ENCODE measurements around the gene FYB1. TPM values are rescaled to one million over a fixed set of nuclear protein-coding genes. Genes with fewer than 3 reads are reported as not detected.

The FYB1 gene
- total RNA-seq, 1 experiment from 2014 or later, result not detected

DNA sequence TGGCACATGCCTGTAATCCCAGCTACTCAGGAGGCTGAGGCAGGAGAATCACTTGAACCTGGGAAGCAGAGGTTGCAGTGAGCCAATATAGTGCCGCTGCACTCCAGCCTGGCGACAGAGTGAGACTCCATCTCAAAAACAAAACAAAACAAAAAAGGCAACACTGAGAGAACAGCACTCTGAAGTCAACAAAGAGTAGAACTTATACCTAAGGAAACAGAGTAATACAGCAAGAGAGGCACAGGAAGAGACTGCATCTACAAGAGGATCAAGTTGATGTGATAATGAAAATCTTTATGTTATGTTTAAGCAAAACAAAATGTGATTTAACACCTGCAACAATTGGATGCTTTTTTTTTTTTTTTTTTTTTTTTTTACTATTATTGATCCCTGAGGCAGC, 33.1 kb downstream of the FYB1 start:
- Histone ChIP-seq H3K23ac (ENCODE audit: insufficient read length, low read depth, low read length) (no peak overlapping the region), H3K79me2 (ENCODE audit: insufficient read depth, low read length) (no peaks in the 10 kb centered on the region), H2BK12ac (ENCODE audit: insufficient read length, low read depth, low read length) (no peak overlapping the region), H3K27ac (ENCODE audit: insufficient read length, low read depth, low read length) (no peak overlapping the region), H3K23me2 (ENCODE audit: insufficient read length, low read depth, low read length, poor library complexity, severe bottlenecking) (no peaks in the 10 kb centered on the region), H4K20me1 (ENCODE audit: control insufficient read depth, insufficient read depth, insufficient read length) (no peaks in the 10 kb centered on the region), H3T11ph (ENCODE audit: low read length) (no peak overlapping the region), H3K4me2 (ENCODE audit: insufficient read depth, insufficient read length, low read length) (no peak overlapping the region), H4K5ac (ENCODE audit: insufficient read length, low read depth, low read length) (no peak overlapping the region), H2BK20ac (ENCODE audit: low read depth, low read length, poor library complexity, severe bottlenecking) (no peak overlapping the region), H4K91ac (ENCODE audit: insufficient read length, low read depth, low read length) (no peak overlapping the region), H2AFZ (ENCODE audit: low read length) (no peak overlapping the region), H3K9me3 (ENCODE audit: control insufficient read depth, low read depth, low read length) (no peaks in the 10 kb centered on the region), H2BK5ac (ENCODE audit: insufficient read length, low read length) (no peak overlapping the region), H4K8ac (replicated peaks; ENCODE audit: insufficient read length, low read depth, low read length) (no peak overlapping the region), H3K18ac (ENCODE audit: insufficient read length, low read depth, low read length) (no peak overlapping the region), H3K27me3 (ENCODE audit: insufficient read depth, low read length) (no peaks in the 10 kb centered on the region), H3K4me1 (ENCODE audit: insufficient read depth, low read length) (no peaks in the 10 kb centered on the region), H2BK15ac (ENCODE audit: low read depth, low read length) (no peak overlapping the region), H3K79me1 (ENCODE audit: insufficient read depth, low read depth, low read length, poor library complexity, severe bottlenecking) (no peaks in the 10 kb centered on the region), H3K4ac (ENCODE audit: low read depth, low read length) (no peak overlapping the region), H3K14ac (ENCODE audit: insufficient read depth, low read length) (no peak overlapping the region), H3K56ac (ENCODE audit: insufficient read length, low read depth, low read length) (no peak overlapping the region), H2BK120ac (ENCODE audit: low read depth, low read length, poor library complexity, severe bottlenecking) (no peak overlapping the region), H2AK5ac (ENCODE audit: insufficient read length, low read length) (no peak overlapping the region), H3K9ac (ENCODE audit: extremely low read depth, insufficient read length, low read length) (no peak overlapping the region)
- Mint-ChIP-seq H3K4me1 (no peaks in the 10 kb centered on the region), H3K27ac (no peak overlapping the region), H3K27me3 (ENCODE audit: low read depth) (no peaks in the 10 kb centered on the region), H3K4me3 (no peak overlapping the region), H3K9me3 (no peaks in the 10 kb centered on the region; a peak in 1 of 5 replicates), H3K36me3 (ENCODE audit: insufficient read depth in 1 of 3, low read depth in 3 of 3) (no peaks in the 10 kb centered on the region)
- WGBS (ENCODE audit: extremely low coverage, insufficient read length, low lambda C conversion rate), result no CpG with 5 or more reads among the region's 2 CpGs
- TF ChIP-seq, protein P1, sequence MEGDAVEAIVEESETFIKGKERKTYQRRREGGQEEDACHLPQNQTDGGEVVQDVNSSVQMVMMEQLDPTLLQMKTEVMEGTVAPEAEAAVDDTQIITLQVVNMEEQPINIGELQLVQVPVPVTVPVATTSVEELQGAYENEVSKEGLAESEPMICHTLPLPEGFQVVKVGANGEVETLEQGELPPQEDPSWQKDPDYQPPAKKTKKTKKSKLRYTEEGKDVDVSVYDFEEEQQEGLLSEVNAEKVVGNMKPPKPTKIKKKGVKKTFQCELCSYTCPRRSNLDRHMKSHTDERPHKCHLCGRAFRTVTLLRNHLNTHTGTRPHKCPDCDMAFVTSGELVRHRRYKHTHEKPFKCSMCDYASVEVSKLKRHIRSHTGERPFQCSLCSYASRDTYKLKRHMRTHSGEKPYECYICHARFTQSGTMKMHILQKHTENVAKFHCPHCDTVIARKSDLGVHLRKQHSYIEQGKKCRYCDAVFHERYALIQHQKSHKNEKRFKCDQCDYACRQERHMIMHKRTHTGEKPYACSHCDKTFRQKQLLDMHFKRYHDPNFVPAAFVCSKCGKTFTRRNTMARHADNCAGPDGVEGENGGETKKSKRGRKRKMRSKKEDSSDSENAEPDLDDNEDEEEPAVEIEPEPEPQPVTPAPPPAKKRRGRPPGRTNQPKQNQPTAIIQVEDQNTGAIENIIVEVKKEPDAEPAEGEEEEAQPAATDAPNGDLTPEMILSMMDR (conservative IDR thresholded peaks at IDR 0.05), result no peak
- DNase-seq, result no peak

Measured in H9 (cell line).